ENCODE results near the gene HSPA14. TPM values are rescaled to one million over a fixed set of nuclear protein-coding genes. Genes with fewer than 3 reads are reported as not detected.
"Not testable (repeated sequence)": the region's sequence is repeated elsewhere in the genome, so short reads cannot be mapped to it uniquely, and the experiment has no call there.

The HSPA14 gene
- total RNA-seq, 2 donors from 2014 or later = 30.3 to 32.4 TPM

GRCh38 chr10:14879928-14880193 lies 41.8 kb downstream of the HSPA14 start:
- DNase-seq (ENCODE audit: low spot score) (no peak), ATAC-seq (no peak)
- no peaks in the 10 kb centered on the region for H3K36me3 Mint-ChIP-seq
- H3K27ac Mint-ChIP-seq = peak overlapping the region; percentile 84 to 91
- H3K4me3 Mint-ChIP-seq = peak overlapping the region; percentile 95
- H3K9me3 Mint-ChIP-seq = no peaks in the 10 kb centered on the region
- peaks cover 14 to 28% of the 10 kb centered on the region in 2 donors for H3K4me1 Mint-ChIP-seq (ENCODE audit: low read depth in 2 of 2)
- no peaks in the 10 kb centered on the region for H3K27me3 Mint-ChIP-seq

GRCh38 chr10:14880229-14880628 lies 42.1 kb downstream of the HSPA14 start:
- peak overlapping the region; percentile 95 for H3K4me3 Mint-ChIP-seq
- H3K9me3 Mint-ChIP-seq = no peaks in the 10 kb centered on the region
- DNase-seq (ENCODE audit: low spot score) = no peak
- no peak for ATAC-seq
- H3K27ac Mint-ChIP-seq = peak overlapping the region; percentile 84 to 91
- no peaks in the 10 kb centered on the region for H3K36me3 Mint-ChIP-seq
- H3K4me1 Mint-ChIP-seq (ENCODE audit: low read depth in 2 of 2) = peaks cover 14 to 28% of the 10 kb centered on the region in 2 donors
- H3K27me3 Mint-ChIP-seq = no peaks in the 10 kb centered on the region

GRCh38 chr10:14884082-14884481 lies 46.0 kb downstream of the HSPA14 start:
- no peaks in the 10 kb centered on the region for H3K36me3 Mint-ChIP-seq

GRCh38 chr10:14889318-14889717 lies 51.2 kb downstream of the HSPA14 start:
- H3K27me3 Mint-ChIP-seq = no peaks in the 10 kb centered on the region
- no peak overlapping the region for H3K27ac Mint-ChIP-seq
- no peak overlapping the region for H3K4me3 Mint-ChIP-seq
- ATAC-seq (no peak), DNase-seq (ENCODE audit: low spot score) (no peak)
- H3K4me1 Mint-ChIP-seq (ENCODE audit: low read depth in 2 of 2) = peaks cover 0 to 5% of the 10 kb centered on the region in 2 donors
- H3K36me3 Mint-ChIP-seq = no peaks in the 10 kb centered on the region
- no peaks in the 10 kb centered on the region for H3K9me3 Mint-ChIP-seq

More at GRCh38 chr10:14884082-14884481, 46.0 kb downstream of the HSPA14 start:
- Mint-ChIP-seq H3K27ac (no peak overlapping the region), H3K4me3 (no peak overlapping the region), H3K9me3 (no peaks in the 10 kb centered on the region), H3K4me1 (ENCODE audit: low read depth in 2 of 2) (peaks cover 3 to 9% of the 10 kb centered on the region in 2 donors), H3K27me3 (no peaks in the 10 kb centered on the region)
- no peak for DNase-seq (ENCODE audit: low spot score)
- ATAC-seq = no peak

GRCh38 chr10:14891151-14891550 lies 53.0 kb downstream of the HSPA14 start:
- H3K4me3 Mint-ChIP-seq = no peak overlapping the region
- DNase-seq (ENCODE audit: low spot score) (no peak), ATAC-seq (no peak)
- peaks cover 0 to 5% of the 10 kb centered on the region in 2 donors for H3K4me1 Mint-ChIP-seq (ENCODE audit: low read depth in 2 of 2)
- no peaks in the 10 kb centered on the region for H3K27me3 Mint-ChIP-seq
- no peaks in the 10 kb centered on the region for H3K36me3 Mint-ChIP-seq
- H3K9me3 Mint-ChIP-seq = no peaks in the 10 kb centered on the region
- no peak overlapping the region for H3K27ac Mint-ChIP-seq

GRCh38 chr10:14904316-14904732 lies 66.2 kb downstream of the HSPA14 start:
- no peaks in the 10 kb centered on the region for H3K27me3 Mint-ChIP-seq
- no peak overlapping the region for H3K4me3 Mint-ChIP-seq
- H3K36me3 Mint-ChIP-seq = peaks cover 17% of the 10 kb centered on the region
- ATAC-seq (no peak), DNase-seq (ENCODE audit: low spot score) (no peak)
- H3K27ac Mint-ChIP-seq = no peak overlapping the region
- H3K4me1 Mint-ChIP-seq (ENCODE audit: low read depth in 2 of 2) = no peaks in the 10 kb centered on the region
- no peaks in the 10 kb centered on the region for H3K9me3 Mint-ChIP-seq

- Mint-ChIP-seq H3K27ac (no peak overlapping the region), H3K9me3 (no peaks in the 10 kb centered on the region), H3K4me3 (no peak overlapping the region), H3K27me3 (no peaks in the 10 kb centered on the region), H3K4me1 (ENCODE audit: low read depth in 2 of 2) (no peaks in the 10 kb centered on the region), H3K36me3 (peaks cover 19% of the 10 kb centered on the region)
- ATAC-seq (no peak), DNase-seq (ENCODE audit: low spot score) (no peak)
Measured at GRCh38 chr10:14904864-14905263, 66.8 kb downstream of the HSPA14 start.

- no peaks in the 10 kb centered on the region for H3K9me3 Mint-ChIP-seq
- H3K4me1 Mint-ChIP-seq (ENCODE audit: low read depth in 2 of 2) = peaks cover 0 to 2% of the 10 kb centered on the region in 2 donors
- peak overlapping the region; percentile 14 to 16 for H3K27ac Mint-ChIP-seq
- H3K27me3 Mint-ChIP-seq = no peaks in the 10 kb centered on the region
- DNase-seq (ENCODE audit: low spot score) (no peak), ATAC-seq (no peak)
- H3K4me3 Mint-ChIP-seq = no peak overlapping the region
- H3K36me3 Mint-ChIP-seq = peaks cover 23% of the 10 kb centered on the region
Measured at GRCh38 chr10:14905890-14906289, 67.8 kb downstream of the HSPA14 start.

- Mint-ChIP-seq H3K27ac (no peak overlapping the region), H3K4me1 (ENCODE audit: low read depth in 2 of 2) (peaks cover 0 to 5% of the 10 kb centered on the region in 2 donors), H3K9me3 (no peaks in the 10 kb centered on the region), H3K27me3 (no peaks in the 10 kb centered on the region), H3K4me3 (no peak overlapping the region), H3K36me3 (peaks cover 32% of the 10 kb centered on the region)
- ATAC-seq = no peak
- DNase-seq (ENCODE audit: low spot score) = no peak
Measured at GRCh38 chr10:14906765-14907164, 68.7 kb downstream of the HSPA14 start.

- not testable (repeated sequence) for H3K4me1 Mint-ChIP-seq (ENCODE audit: low read depth in 2 of 2); H3K4me3 Mint-ChIP-seq; H3K27ac Mint-ChIP-seq; H3K27me3 Mint-ChIP-seq; ATAC-seq; DNase-seq (ENCODE audit: low spot score); H3K9me3 Mint-ChIP-seq
- H3K36me3 Mint-ChIP-seq = peaks cover 34% of the 10 kb centered on the region
Measured at GRCh38 chr10:14907591-14907990, 69.5 kb downstream of the HSPA14 start.

- ATAC-seq (no peak), DNase-seq (ENCODE audit: low spot score) (no peak)
- H3K4me3 Mint-ChIP-seq = no peak overlapping the region
- peaks cover 5 to 8% of the 10 kb centered on the region in 2 donors for H3K4me1 Mint-ChIP-seq (ENCODE audit: low read depth in 2 of 2)
- no peaks in the 10 kb centered on the region for H3K27me3 Mint-ChIP-seq
- peaks cover 42% of the 10 kb centered on the region for H3K36me3 Mint-ChIP-seq
- no peak overlapping the region for H3K27ac Mint-ChIP-seq
- no peaks in the 10 kb centered on the region for H3K9me3 Mint-ChIP-seq
Measured at GRCh38 chr10:14909101-14909500, 71.0 kb downstream of the HSPA14 start.

GRCh38 chr10:14910953-14911352 lies 72.8 kb downstream of the HSPA14 start:
- H3K9me3 Mint-ChIP-seq = no peaks in the 10 kb centered on the region
- H3K4me3 Mint-ChIP-seq = no peak overlapping the region
- DNase-seq (ENCODE audit: low spot score) (no peak), ATAC-seq (no peak)
- H3K36me3 Mint-ChIP-seq = peaks cover 51% of the 10 kb centered on the region
- H3K4me1 Mint-ChIP-seq (ENCODE audit: low read depth in 2 of 2) = peaks cover 11 to 18% of the 10 kb centered on the region in 2 donors
- no peaks in the 10 kb centered on the region for H3K27me3 Mint-ChIP-seq
- H3K27ac Mint-ChIP-seq = no peak overlapping the region

- Mint-ChIP-seq H3K4me3 (no peak overlapping the region), H3K27me3 (no peaks in the 10 kb centered on the region), H3K27ac (no peak overlapping the region)
Measured at GRCh38 chr10:14911801-14912200, 73.7 kb downstream of the HSPA14 start.

GRCh38 chr10:14916600-14916999 lies 78.5 kb downstream of the HSPA14 start:
- no peak overlapping the region for H3K4me3 Mint-ChIP-seq
- H3K4me1 Mint-ChIP-seq (ENCODE audit: low read depth in 2 of 2) = peaks cover 11 to 23% of the 10 kb centered on the region in 2 donors
- DNase-seq (ENCODE audit: low spot score) (no peak), ATAC-seq (no peak)
- no peaks in the 10 kb centered on the region for H3K27me3 Mint-ChIP-seq
- no peak overlapping the region for H3K27ac Mint-ChIP-seq
- no peaks in the 10 kb centered on the region for H3K9me3 Mint-ChIP-seq
- peaks cover 61% of the 10 kb centered on the region for H3K36me3 Mint-ChIP-seq

More at GRCh38 chr10:14911801-14912200, 73.7 kb downstream of the HSPA14 start:
- peaks cover 55% of the 10 kb centered on the region for H3K36me3 Mint-ChIP-seq
- no peaks in the 10 kb centered on the region for H3K9me3 Mint-ChIP-seq
- DNase-seq (ENCODE audit: low spot score) (no peak), ATAC-seq (no peak)
- peaks cover 11 to 20% of the 10 kb centered on the region in 2 donors for H3K4me1 Mint-ChIP-seq (ENCODE audit: low read depth in 2 of 2)

GRCh38 chr10:14917827-14918226 lies 79.7 kb downstream of the HSPA14 start:
- DNase-seq (ENCODE audit: low spot score) = no peak
- Mint-ChIP-seq H3K27ac (no peak overlapping the region), H3K4me1 (ENCODE audit: low read depth in 2 of 2) (peaks cover 11 to 23% of the 10 kb centered on the region in 2 donors), H3K4me3 (no peak overlapping the region), H3K27me3 (no peaks in the 10 kb centered on the region), H3K36me3 (peaks cover 67% of the 10 kb centered on the region), H3K9me3 (no peaks in the 10 kb centered on the region)
- ATAC-seq = no peak
